ENCODE data around the gene GTF2IRD1. TPM values are rescaled to one million over a fixed set of nuclear protein-coding genes. Genes with fewer than 3 reads are reported as not detected.
"Not testable (repeated sequence)": the region's sequence is repeated elsewhere in the genome, so short reads cannot be mapped to it uniquely, and the experiment has no call there.

The GTF2IRD1 gene
- total RNA-seq, 1 donor from 2014 or later, result 29.2 TPM

GRCh38 chr7:74545921-74546320 is 92.2 kb downstream of the GTF2IRD1 start:
- DNase-seq (ENCODE audit: low read depth), result no peak

- DNase-seq (ENCODE audit: low read depth), result peak; percentile 80
Observed at GRCh38 chr7:74553596-74554012, 99.9 kb downstream of the GTF2IRD1 start.

- DNase-seq (ENCODE audit: low read depth), result peak; percentile 39
Observed at GRCh38 chr7:74554178-74554577, 100.5 kb downstream of the GTF2IRD1 start.

- no peak for DNase-seq (ENCODE audit: low read depth)
Observed at GRCh38 chr7:74560086-74560719, 106.5 kb downstream of the GTF2IRD1 start.

- no peak for DNase-seq (ENCODE audit: low read depth)
Observed at GRCh38 chr7:74561898-74562613, 108.3 kb downstream of the GTF2IRD1 start.

GRCh38 chr7:74563639-74564038 is 109.9 kb downstream of the GTF2IRD1 start:
- not testable (repeated sequence) for DNase-seq (ENCODE audit: low read depth)

- no peak for DNase-seq (ENCODE audit: low read depth)
Observed at GRCh38 chr7:74567318-74567668, 113.6 kb downstream of the GTF2IRD1 start.

GRCh38 chr7:74568658-74569057 is 115.0 kb downstream of the GTF2IRD1 start:
- DNase-seq (ENCODE audit: low read depth), result peak; percentile 51

GRCh38 chr7:74569501-74570075 is 115.9 kb downstream of the GTF2IRD1 start:
- DNase-seq (ENCODE audit: low read depth), result no peak

GRCh38 chr7:74570533-74571156 is 116.9 kb downstream of the GTF2IRD1 start:
- DNase-seq (ENCODE audit: low read depth), result no peak

- peak; percentile 77 for DNase-seq (ENCODE audit: low read depth)
Observed at GRCh38 chr7:74572301-74572979, 118.7 kb downstream of the GTF2IRD1 start.

GRCh38 chr7:74573512-74573911 is 119.8 kb downstream of the GTF2IRD1 start:
- no peak for DNase-seq (ENCODE audit: low read depth)

- DNase-seq (ENCODE audit: low read depth), result peak; percentile 66
Observed at GRCh38 chr7:74575083-74575784, 121.5 kb downstream of the GTF2IRD1 start.

GRCh38 chr7:74575811-74576210 is 122.1 kb downstream of the GTF2IRD1 start:
- no peak for DNase-seq (ENCODE audit: low read depth)

GRCh38 chr7:74579800-74580685 is 126.3 kb downstream of the GTF2IRD1 start:
- peak; percentile 47 for DNase-seq (ENCODE audit: low read depth)

GRCh38 chr7:74581916-74582440 is 128.3 kb downstream of the GTF2IRD1 start:
- no peak for DNase-seq (ENCODE audit: low read depth)

GRCh38 chr7:74582447-74583039 is 128.8 kb downstream of the GTF2IRD1 start:
- no peak for DNase-seq (ENCODE audit: low read depth)

GRCh38 chr7:74583630-74584029 is 129.9 kb downstream of the GTF2IRD1 start:
- DNase-seq (ENCODE audit: low read depth), result no peak

All from myocyte (in vitro differentiated cells).